Measurements from ENCODE around the gene PACSIN1.

PACSIN1 gene

DNA sequence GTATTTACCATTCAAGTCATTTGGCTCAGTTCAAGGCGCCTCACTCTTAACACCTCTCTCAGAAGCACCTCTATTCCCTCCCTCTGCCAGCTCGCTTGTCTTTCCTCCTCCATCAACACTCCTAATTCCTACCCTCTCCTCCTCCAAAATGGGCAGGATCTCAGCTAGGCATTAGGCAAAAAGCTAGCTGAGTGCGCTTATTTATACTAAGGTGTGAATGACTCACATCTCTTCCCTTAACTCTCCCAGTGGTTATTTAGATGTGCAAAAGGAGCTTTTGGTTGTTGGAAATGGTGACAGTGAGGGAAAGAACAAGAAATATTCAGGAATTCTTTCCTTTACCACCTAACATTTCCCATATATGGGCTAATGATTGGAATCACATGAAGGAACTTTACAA lies 29.1 kb downstream of the PACSIN1 start:
- Histone ChIP-seq H3K9me3 (ENCODE audit: severe bottlenecking) (no peaks in the 10 kb centered on the region), H3K36me3 (ENCODE audit: low read depth) (no peaks in the 10 kb centered on the region), H3K27ac (ENCODE audit: poor library complexity, severe bottlenecking) (no peak overlapping the region), H3K4me1 (ENCODE audit: insufficient read depth, poor library complexity, severe bottlenecking) (no peaks in the 10 kb centered on the region), H3K27me3 (ENCODE audit: insufficient read depth, poor library complexity, severe bottlenecking) (no peaks in the 10 kb centered on the region), H3K4me3 (ENCODE audit: severe bottlenecking) (no peak overlapping the region)
- TF ChIP-seq, protein P1, sequence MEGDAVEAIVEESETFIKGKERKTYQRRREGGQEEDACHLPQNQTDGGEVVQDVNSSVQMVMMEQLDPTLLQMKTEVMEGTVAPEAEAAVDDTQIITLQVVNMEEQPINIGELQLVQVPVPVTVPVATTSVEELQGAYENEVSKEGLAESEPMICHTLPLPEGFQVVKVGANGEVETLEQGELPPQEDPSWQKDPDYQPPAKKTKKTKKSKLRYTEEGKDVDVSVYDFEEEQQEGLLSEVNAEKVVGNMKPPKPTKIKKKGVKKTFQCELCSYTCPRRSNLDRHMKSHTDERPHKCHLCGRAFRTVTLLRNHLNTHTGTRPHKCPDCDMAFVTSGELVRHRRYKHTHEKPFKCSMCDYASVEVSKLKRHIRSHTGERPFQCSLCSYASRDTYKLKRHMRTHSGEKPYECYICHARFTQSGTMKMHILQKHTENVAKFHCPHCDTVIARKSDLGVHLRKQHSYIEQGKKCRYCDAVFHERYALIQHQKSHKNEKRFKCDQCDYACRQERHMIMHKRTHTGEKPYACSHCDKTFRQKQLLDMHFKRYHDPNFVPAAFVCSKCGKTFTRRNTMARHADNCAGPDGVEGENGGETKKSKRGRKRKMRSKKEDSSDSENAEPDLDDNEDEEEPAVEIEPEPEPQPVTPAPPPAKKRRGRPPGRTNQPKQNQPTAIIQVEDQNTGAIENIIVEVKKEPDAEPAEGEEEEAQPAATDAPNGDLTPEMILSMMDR (IDR thresholded peaks at IDR 0.05; ENCODE audit: poor library complexity, severe bottlenecking), result no peak
- ATAC-seq (ENCODE audit: low read depth), result no peak
- no peak for DNase-seq (ENCODE audit: low spot score)

DNA sequence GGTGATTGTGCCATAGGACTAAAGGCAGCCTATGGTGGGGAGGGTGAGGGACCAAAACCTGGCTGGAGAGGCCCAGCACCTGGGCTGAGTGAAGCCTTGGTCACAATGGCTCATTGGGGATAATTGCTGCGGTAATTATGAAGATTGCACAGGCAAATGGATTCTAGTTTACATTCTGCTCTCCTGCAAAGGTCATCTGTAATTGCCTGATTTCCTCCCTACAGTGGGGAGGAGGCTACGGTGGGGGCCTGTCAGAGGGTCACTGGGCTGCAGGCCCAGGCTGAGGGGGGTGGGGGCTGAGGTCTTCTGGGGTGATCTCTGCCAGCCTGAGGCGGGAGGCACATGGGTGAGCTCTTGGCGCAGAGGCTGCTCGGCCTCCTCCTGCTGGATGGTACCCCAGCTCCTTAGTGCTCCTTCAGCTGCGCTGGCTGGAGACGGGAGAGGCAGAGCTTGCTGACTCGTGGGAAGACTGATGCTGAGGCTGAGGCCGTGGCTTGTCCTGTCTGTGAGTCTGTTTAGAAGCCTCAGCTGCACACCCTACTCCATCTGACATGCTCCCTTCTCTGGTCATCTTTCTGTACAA lies 30.3 kb downstream of the PACSIN1 start:
- TF ChIP-seq, protein P1 (IDR thresholded peaks at IDR 0.05; ENCODE audit: poor library complexity, severe bottlenecking), result no peak
- no peak overlapping the region for H3K27ac ChIP-seq (ENCODE audit: poor library complexity, severe bottlenecking)
- no peak overlapping the region for H3K4me3 ChIP-seq (ENCODE audit: severe bottlenecking)
- ATAC-seq (ENCODE audit: low read depth) (no peak), DNase-seq (ENCODE audit: low spot score) (peak; percentile 42)
- no peaks in the 10 kb centered on the region for H3K9me3 ChIP-seq (ENCODE audit: severe bottlenecking)
- H3K27me3 ChIP-seq (ENCODE audit: insufficient read depth, poor library complexity, severe bottlenecking), result no peaks in the 10 kb centered on the region
- no peaks in the 10 kb centered on the region for H3K36me3 ChIP-seq (ENCODE audit: low read depth)
- no peaks in the 10 kb centered on the region for H3K4me1 ChIP-seq (ENCODE audit: insufficient read depth, poor library complexity, severe bottlenecking)

DNA sequence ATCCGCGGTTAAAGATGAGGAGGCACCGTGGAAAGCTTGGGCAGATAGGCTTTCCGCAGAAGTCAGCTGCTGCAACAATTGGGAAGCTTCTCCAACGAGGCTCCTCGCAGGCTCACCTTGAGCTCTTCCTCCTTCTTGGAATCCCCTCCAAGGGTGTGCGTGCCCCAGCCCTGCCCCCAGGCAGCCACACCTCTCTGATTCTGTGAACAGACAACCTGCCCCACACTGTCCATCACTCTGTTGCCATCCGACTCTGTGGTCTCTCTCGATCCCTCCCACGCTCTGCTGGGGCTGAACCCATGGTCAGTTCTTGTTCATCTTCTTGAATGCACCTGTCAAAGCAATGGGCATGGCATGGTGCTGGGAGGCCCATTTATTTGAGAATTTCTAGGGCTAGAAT lies 31.5 kb downstream of the PACSIN1 start:
- no peak overlapping the region for H3K4me3 ChIP-seq (ENCODE audit: severe bottlenecking)
- no peaks in the 10 kb centered on the region for H3K4me1 ChIP-seq (ENCODE audit: insufficient read depth, poor library complexity, severe bottlenecking)
- no peak for ATAC-seq (ENCODE audit: low read depth)
- DNase-seq (ENCODE audit: low spot score), result peak; percentile 38
- H3K36me3 ChIP-seq (ENCODE audit: low read depth), result no peaks in the 10 kb centered on the region
- no peak overlapping the region for H3K27ac ChIP-seq (ENCODE audit: poor library complexity, severe bottlenecking)
- H3K27me3 ChIP-seq (ENCODE audit: insufficient read depth, poor library complexity, severe bottlenecking), result no peaks in the 10 kb centered on the region
- TF ChIP-seq, protein P1 (IDR thresholded peaks at IDR 0.05; ENCODE audit: poor library complexity, severe bottlenecking), result no peak
- no peaks in the 10 kb centered on the region for H3K9me3 ChIP-seq (ENCODE audit: severe bottlenecking)

DNA sequence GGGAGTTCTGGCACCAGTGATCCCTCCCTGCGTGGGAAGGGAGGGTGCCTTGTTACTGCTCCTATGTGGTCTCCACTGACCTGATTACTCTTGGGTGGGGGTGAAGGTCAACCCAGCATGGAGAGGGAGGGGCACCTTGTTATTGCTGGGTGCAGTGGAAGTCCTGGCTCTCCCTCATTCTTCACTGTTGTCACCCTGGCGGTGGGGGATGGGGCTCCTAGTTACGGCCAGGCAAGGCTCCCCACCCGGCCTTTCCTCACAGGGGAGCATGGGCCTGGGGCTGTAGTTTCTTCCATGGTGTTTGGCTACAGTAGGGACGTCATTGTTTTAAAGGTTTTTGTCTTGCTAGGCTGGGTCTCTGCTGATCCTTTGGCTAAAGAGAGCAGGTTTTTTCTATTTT lies 40.8 kb downstream of the PACSIN1 start:
- DNase-seq (ENCODE audit: low spot score) (peak; percentile 26), ATAC-seq (ENCODE audit: low read depth) (no peak)
- Histone ChIP-seq H3K27me3 (ENCODE audit: insufficient read depth, poor library complexity, severe bottlenecking) (peaks cover 5% of the 10 kb centered on the region), H3K9me3 (ENCODE audit: severe bottlenecking) (no peaks in the 10 kb centered on the region), H3K36me3 (ENCODE audit: low read depth) (no peaks in the 10 kb centered on the region), H3K27ac (ENCODE audit: poor library complexity, severe bottlenecking) (no peak overlapping the region), H3K4me3 (ENCODE audit: severe bottlenecking) (no peak overlapping the region), H3K4me1 (ENCODE audit: insufficient read depth, poor library complexity, severe bottlenecking) (no peaks in the 10 kb centered on the region)
- TF ChIP-seq, protein P1 (IDR thresholded peaks at IDR 0.05; ENCODE audit: poor library complexity, severe bottlenecking), result no peak

DNA sequence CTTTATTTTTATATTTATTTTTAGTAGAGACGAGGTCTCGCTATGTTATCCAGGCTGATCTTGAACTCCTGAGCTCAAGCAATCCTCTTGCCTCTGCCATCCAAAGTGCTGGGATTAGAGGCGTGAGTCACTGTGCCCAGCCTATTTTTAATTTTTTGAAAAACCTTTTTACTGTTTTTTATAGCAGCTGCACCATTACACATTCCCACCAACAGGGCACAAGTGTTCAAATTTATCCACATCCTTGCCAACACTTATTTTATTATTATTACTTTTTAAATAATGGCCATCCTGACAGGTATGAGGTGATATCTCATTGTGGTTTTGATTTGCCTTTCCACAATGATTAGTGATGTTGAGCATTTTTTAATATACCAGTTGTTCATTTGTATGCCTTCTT lies 42.5 kb downstream of the PACSIN1 start:
- TF ChIP-seq, protein P1 (IDR thresholded peaks at IDR 0.05; ENCODE audit: poor library complexity, severe bottlenecking), result no peak
- no peaks in the 10 kb centered on the region for H3K9me3 ChIP-seq (ENCODE audit: severe bottlenecking)
- no peaks in the 10 kb centered on the region for H3K36me3 ChIP-seq (ENCODE audit: low read depth)
- no peak for ATAC-seq (ENCODE audit: low read depth)
- no peaks in the 10 kb centered on the region for H3K4me1 ChIP-seq (ENCODE audit: insufficient read depth, poor library complexity, severe bottlenecking)
- DNase-seq (ENCODE audit: low spot score), result no peak
- no peak overlapping the region for H3K27ac ChIP-seq (ENCODE audit: poor library complexity, severe bottlenecking)
- H3K4me3 ChIP-seq (ENCODE audit: severe bottlenecking), result no peak overlapping the region
- peaks cover 5% of the 10 kb centered on the region for H3K27me3 ChIP-seq (ENCODE audit: insufficient read depth, poor library complexity, severe bottlenecking)

Data from RWPE2 (cell line).